HL-60 (cell line): ENCODE measurements around the gene C20orf204.

Experiments used
- GABPA ChIP-seq: IDR thresholded peaks from 2 replicates; pipeline ENCODE4 v1.6.1; 2012; ENCODE audit warnings: low read depth
- POLR2AphosphoS5 ChIP-seq: IDR thresholded peaks from 2 replicates; pipeline ENCODE4 v1.6.1; 2012; ENCODE audit warnings: low read depth
- SPI1 ChIP-seq: IDR thresholded peaks from 2 replicates; pipeline ENCODE4 v1.6.1; 2012; ENCODE audit warnings: low read depth, mild to moderate bottlenecking, borderline replicate concordance
- TF ChIP-seq, protein P1 (sequence below): IDR thresholded peaks from one replicate; pipeline ENCODE4 v1.5.1; 2011; ENCODE audit warnings: low read length, control low read depth, inconsistent platforms; ENCODE audit not compliant: insufficient read depth
- TF ChIP-seq, protein P2 (sequence below): IDR thresholded peaks from 2 replicates; pipeline ENCODE4 v1.6.1; 2012; ENCODE audit warnings: low read depth; ENCODE audit not compliant: insufficient replicate concordance

DNA sequence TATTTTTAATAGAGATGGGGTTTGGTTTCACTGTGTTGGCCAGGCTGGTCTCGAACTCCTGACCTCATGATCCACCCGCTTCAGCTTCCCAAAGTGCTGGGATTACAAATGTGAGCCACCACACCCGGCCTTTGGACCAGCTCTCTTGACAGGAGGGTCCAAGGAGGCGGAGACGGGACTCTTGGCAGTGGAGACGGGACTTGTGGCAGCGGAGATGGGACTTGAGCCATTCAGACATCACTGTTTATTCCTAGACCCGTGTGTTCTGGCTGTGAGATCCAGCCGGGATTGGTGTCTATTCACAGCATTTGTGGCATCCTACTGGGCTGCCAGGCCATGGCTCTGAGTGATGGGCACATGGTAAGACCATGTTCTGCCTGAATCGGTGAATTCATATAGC, 29.5 kb upstream of the C20orf204 start:
- TF ChIP-seq POLR2AphosphoS5 (no peak), SPI1 (no peak), GABPA (no peak)
- TF ChIP-seq, protein P1, sequence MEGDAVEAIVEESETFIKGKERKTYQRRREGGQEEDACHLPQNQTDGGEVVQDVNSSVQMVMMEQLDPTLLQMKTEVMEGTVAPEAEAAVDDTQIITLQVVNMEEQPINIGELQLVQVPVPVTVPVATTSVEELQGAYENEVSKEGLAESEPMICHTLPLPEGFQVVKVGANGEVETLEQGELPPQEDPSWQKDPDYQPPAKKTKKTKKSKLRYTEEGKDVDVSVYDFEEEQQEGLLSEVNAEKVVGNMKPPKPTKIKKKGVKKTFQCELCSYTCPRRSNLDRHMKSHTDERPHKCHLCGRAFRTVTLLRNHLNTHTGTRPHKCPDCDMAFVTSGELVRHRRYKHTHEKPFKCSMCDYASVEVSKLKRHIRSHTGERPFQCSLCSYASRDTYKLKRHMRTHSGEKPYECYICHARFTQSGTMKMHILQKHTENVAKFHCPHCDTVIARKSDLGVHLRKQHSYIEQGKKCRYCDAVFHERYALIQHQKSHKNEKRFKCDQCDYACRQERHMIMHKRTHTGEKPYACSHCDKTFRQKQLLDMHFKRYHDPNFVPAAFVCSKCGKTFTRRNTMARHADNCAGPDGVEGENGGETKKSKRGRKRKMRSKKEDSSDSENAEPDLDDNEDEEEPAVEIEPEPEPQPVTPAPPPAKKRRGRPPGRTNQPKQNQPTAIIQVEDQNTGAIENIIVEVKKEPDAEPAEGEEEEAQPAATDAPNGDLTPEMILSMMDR, result no peak
- TF ChIP-seq, protein P2, sequence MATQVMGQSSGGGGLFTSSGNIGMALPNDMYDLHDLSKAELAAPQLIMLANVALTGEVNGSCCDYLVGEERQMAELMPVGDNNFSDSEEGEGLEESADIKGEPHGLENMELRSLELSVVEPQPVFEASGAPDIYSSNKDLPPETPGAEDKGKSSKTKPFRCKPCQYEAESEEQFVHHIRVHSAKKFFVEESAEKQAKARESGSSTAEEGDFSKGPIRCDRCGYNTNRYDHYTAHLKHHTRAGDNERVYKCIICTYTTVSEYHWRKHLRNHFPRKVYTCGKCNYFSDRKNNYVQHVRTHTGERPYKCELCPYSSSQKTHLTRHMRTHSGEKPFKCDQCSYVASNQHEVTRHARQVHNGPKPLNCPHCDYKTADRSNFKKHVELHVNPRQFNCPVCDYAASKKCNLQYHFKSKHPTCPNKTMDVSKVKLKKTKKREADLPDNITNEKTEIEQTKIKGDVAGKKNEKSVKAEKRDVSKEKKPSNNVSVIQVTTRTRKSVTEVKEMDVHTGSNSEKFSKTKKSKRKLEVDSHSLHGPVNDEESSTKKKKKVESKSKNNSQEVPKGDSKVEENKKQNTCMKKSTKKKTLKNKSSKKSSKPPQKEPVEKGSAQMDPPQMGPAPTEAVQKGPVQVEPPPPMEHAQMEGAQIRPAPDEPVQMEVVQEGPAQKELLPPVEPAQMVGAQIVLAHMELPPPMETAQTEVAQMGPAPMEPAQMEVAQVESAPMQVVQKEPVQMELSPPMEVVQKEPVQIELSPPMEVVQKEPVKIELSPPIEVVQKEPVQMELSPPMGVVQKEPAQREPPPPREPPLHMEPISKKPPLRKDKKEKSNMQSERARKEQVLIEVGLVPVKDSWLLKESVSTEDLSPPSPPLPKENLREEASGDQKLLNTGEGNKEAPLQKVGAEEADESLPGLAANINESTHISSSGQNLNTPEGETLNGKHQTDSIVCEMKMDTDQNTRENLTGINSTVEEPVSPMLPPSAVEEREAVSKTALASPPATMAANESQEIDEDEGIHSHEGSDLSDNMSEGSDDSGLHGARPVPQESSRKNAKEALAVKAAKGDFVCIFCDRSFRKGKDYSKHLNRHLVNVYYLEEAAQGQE, result no peak
